Measurements from ENCODE around the gene ERP44.

DNA sequence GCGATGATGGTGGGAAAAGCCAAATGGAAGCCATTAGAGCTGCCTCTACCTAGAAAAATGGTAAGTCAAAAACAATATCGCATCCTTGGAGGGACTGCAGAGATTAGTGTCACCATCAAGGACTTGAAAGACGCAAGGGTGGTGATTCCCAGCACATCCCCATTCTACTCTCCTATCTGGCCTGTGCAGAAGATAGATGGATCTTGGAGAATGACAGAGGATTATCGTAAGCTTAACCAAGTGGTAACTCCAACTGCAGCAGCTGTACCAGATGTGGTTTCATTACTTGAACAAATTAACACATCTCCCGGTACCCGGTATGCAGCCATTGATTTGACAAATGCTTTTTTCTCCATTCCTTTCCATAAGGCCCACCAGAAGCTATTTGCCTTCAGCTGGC lies 23.8 kb downstream of the ERP44 start:
- TF ChIP-seq EZH2 (IDR thresholded peaks at IDR 0.05; ENCODE audit: low read depth): no peak
- TF ChIP-seq, protein P1, sequence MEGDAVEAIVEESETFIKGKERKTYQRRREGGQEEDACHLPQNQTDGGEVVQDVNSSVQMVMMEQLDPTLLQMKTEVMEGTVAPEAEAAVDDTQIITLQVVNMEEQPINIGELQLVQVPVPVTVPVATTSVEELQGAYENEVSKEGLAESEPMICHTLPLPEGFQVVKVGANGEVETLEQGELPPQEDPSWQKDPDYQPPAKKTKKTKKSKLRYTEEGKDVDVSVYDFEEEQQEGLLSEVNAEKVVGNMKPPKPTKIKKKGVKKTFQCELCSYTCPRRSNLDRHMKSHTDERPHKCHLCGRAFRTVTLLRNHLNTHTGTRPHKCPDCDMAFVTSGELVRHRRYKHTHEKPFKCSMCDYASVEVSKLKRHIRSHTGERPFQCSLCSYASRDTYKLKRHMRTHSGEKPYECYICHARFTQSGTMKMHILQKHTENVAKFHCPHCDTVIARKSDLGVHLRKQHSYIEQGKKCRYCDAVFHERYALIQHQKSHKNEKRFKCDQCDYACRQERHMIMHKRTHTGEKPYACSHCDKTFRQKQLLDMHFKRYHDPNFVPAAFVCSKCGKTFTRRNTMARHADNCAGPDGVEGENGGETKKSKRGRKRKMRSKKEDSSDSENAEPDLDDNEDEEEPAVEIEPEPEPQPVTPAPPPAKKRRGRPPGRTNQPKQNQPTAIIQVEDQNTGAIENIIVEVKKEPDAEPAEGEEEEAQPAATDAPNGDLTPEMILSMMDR (conservative IDR thresholded peaks at IDR 0.05): no peak

Data from PC-9 (cell line).